Measurements from ENCODE around the gene GLG1.

GLG1 gene

DNA sequence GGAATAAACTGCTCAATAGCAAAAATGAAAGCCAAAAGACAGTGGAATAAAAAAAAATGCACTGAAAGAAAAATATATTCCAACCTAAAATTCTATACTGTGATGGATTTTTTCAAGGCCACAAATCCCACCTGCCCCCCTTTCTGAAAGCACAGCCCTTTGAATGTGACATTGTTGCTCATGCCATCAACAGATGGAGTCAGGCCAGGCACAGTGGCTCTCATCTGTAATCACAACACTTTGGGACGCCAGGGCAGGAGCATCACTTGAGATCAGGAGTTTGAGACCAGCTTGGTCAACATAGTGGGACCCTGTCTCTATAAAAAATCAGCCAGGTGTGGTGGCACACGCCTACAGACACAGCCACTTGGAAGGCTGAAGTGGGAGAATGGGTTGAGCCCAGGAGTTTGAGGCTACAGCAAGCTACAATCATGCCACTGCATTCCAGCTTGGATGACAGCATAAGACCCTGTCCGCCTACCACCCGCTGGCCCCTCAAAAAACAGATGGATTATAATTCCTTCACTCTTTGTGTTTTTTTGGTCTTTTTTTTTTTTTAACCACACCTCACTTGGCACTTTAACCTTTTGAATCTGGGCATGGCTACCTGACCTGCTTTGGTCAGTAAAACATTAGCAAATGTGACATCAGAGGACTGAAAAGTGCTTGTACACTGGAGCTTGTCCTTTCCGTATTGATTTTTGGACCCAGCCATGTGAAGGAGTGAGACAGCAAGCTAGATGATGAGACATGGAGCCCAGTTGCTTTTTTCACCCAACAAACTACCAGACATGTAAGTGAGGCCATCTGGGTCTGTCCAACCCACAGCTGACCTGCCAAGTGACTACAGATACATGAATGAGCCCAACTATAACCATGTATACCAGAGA is 36.3 kb downstream of the GLG1 start:
- no peak overlapping the region for H3K27ac Mint-ChIP-seq
- no peak overlapping the region for H3K4me3 Mint-ChIP-seq
- peaks cover 3% of the 10 kb centered on the region for H3K27me3 Mint-ChIP-seq (ENCODE audit: low read depth, poor library complexity)
- H3K36me3 Mint-ChIP-seq (ENCODE audit: low read depth) = peaks cover 16% of the 10 kb centered on the region
- TF ChIP-seq, protein P1, sequence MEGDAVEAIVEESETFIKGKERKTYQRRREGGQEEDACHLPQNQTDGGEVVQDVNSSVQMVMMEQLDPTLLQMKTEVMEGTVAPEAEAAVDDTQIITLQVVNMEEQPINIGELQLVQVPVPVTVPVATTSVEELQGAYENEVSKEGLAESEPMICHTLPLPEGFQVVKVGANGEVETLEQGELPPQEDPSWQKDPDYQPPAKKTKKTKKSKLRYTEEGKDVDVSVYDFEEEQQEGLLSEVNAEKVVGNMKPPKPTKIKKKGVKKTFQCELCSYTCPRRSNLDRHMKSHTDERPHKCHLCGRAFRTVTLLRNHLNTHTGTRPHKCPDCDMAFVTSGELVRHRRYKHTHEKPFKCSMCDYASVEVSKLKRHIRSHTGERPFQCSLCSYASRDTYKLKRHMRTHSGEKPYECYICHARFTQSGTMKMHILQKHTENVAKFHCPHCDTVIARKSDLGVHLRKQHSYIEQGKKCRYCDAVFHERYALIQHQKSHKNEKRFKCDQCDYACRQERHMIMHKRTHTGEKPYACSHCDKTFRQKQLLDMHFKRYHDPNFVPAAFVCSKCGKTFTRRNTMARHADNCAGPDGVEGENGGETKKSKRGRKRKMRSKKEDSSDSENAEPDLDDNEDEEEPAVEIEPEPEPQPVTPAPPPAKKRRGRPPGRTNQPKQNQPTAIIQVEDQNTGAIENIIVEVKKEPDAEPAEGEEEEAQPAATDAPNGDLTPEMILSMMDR (IDR thresholded peaks at IDR 0.05) = no peak
- peaks cover 46% of the 10 kb centered on the region for H3K4me1 Mint-ChIP-seq
- no peaks in the 10 kb centered on the region for H3K9me3 Mint-ChIP-seq
- no peak for DNase-seq

DNA sequence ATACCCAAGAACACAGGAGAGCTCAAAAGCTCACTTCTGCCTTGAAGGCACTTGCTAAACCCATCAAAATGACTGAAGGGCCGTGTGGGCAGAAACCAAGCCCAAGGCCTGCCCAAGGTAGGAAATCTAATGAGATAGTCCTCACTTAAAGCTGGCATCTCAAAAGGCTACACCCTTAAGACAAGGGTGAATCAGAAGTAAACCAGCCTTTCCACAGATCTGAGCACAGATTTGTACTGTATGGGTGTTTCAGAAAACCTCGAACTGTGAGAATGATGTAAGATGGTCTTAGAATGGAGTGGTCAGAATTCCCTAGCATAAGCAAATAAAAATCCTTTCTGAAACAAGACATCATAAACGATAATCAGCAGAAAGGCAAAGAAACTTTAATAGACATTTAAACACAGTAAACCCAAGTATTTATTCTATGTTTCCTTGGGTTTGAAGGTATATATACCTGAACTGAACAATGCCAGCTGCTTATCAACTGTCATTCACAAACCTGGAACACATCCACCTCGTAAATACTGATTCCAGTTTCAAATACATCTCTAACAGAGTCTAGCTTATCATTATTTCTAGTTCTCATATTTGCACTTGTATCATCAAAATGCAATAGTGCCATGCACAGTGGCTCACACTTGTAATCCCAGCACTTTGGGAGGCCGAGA is 37.8 kb downstream of the GLG1 start:
- peaks cover 24% of the 10 kb centered on the region for H3K36me3 Mint-ChIP-seq (ENCODE audit: low read depth)
- peaks cover 3% of the 10 kb centered on the region for H3K27me3 Mint-ChIP-seq (ENCODE audit: low read depth, poor library complexity)
- no peak overlapping the region for H3K27ac Mint-ChIP-seq
- TF ChIP-seq, protein P1 (IDR thresholded peaks at IDR 0.05) = no peak
- no peaks in the 10 kb centered on the region for H3K9me3 Mint-ChIP-seq
- peaks cover 49% of the 10 kb centered on the region for H3K4me1 Mint-ChIP-seq
- H3K4me3 Mint-ChIP-seq = no peak overlapping the region
- no peak for DNase-seq

GRCh38 chr16:74567901-74568300 is 39.0 kb downstream of the GLG1 start:
- Mint-ChIP-seq H3K9me3 (no peaks in the 10 kb centered on the region), H3K27me3 (ENCODE audit: low read depth, poor library complexity) (peaks cover 3% of the 10 kb centered on the region), H3K4me3 (no peak overlapping the region), H3K27ac (no peak overlapping the region), H3K4me1 (peaks cover 48% of the 10 kb centered on the region), H3K36me3 (ENCODE audit: low read depth) (peaks cover 30% of the 10 kb centered on the region)
- no peak for DNase-seq
- TF ChIP-seq, protein P1 (IDR thresholded peaks at IDR 0.05) = no peak

DNA sequence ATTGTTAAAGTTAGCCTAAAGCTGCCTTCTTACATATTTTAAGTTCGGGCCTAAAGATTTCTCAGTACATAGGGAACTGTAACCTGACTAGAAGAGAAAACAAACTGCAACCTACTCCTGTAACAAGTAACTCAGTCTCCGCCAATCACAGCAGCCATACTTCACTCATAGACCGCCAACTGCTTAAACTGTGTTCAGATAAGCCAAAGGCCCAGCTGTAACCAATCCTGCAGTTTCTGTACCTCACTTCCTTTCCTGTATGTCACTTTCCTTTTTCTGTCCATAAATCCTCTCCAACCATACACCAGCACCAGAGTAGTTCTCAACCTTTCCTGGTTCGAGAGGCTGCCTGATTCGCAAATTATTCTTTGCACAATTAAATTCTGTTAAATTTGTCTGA is 41.5 kb downstream of the GLG1 start:
- H3K36me3 Mint-ChIP-seq (ENCODE audit: low read depth) = peaks cover 31% of the 10 kb centered on the region
- peaks cover 36% of the 10 kb centered on the region for H3K4me1 Mint-ChIP-seq
- H3K27me3 Mint-ChIP-seq (ENCODE audit: low read depth, poor library complexity) = peaks cover 3% of the 10 kb centered on the region
- no peak overlapping the region for H3K4me3 Mint-ChIP-seq
- H3K9me3 Mint-ChIP-seq = no peaks in the 10 kb centered on the region
- no peak for DNase-seq
- TF ChIP-seq, protein P1 (IDR thresholded peaks at IDR 0.05) = no peak
- H3K27ac Mint-ChIP-seq = peak overlapping the region; percentile 81

GRCh38 chr16:74564451-74564984 is 42.4 kb downstream of the GLG1 start:
- H3K27ac Mint-ChIP-seq = no peak overlapping the region
- TF ChIP-seq, protein P1 (IDR thresholded peaks at IDR 0.05) = no peak
- H3K9me3 Mint-ChIP-seq = no peaks in the 10 kb centered on the region
- H3K4me1 Mint-ChIP-seq = peaks cover 36% of the 10 kb centered on the region
- H3K27me3 Mint-ChIP-seq (ENCODE audit: low read depth, poor library complexity) = peaks cover 3% of the 10 kb centered on the region
- peaks cover 31% of the 10 kb centered on the region for H3K36me3 Mint-ChIP-seq (ENCODE audit: low read depth)
- DNase-seq = no peak
- no peak overlapping the region for H3K4me3 Mint-ChIP-seq
